ENCODE measurements around the gene FOXC1.
A peak's percentile ranks its signal among the peaks of the same experiment; 100 is the strongest.

Gene FOXC1

DNA sequence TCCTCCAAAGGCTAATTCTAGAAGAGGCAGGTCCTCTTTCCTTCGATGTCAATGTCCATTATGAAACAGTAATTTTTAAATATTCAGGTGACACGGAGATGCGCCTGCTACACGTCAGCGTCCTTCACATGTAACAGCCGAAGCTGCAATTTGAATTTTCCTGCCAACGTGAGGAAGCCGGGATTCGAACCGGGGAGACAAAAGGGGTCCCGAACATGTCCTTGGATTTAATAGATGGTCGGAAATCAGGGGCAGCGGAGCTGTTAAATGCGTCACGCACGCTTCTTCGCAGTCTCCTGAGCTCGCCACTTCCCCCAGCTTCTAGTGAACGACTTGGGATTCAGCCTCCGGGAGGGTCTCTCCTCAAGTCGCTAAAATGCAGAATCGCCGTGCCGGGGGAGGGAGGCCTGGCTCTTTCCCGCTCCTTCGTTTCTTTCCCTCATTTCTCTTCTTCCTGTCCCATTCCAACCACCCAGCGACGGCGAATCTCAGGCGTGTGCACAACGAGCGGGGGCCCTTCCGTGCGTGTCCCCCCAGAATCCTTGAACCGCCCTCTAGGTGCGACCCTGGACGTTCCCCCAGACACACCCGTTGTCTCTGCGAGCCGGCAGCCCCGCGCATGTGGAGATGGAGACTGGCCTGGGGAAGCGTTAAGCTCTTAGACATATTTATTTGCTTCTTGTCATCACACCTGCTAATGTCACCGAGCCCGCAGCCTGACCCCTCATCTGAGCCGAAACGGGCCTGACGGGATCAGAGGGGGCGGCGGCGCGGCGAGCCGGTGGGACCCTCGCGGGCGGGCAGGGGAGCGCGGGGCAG lies 1.3 kb upstream of the FOXC1 start:
- H3K4me3 ChIP-seq (ENCODE audit: low read depth, low read length): no peak overlapping the region
- no peak for DNase-seq (ENCODE audit: low read depth)

DNA sequence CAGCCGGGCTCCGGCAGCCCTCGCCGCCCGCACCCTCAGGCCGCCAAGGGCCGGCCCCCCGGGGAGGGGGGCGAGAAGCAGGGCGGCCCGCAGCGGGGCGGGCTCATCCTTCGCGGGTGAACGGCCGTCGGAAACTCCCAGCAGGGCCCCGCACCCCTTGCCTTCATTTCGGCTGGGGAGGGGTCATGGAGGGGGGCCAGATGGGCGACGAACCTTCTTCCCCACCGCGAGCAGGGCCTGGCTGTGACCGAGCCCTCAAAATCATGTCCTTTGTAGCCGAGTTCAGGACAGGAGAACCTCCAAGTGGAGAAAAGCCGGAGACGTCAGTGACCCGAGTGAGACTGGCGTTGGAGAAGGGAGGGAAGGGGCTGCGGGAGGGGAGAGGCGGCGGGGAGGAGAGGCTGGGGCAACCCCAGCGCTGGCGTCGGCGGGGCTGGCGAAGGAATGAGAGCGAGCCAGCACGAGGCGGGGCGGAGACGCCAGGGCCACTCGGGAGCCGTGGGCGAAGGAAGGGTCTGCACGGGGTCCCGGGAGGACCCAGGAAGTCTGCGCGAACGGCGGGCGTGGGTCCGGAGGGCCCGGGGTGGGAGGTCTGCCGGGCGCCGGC lies 571 bp upstream of the FOXC1 start:
- no peak for DNase-seq (ENCODE audit: low read depth)
- H3K4me3 ChIP-seq (ENCODE audit: low read depth, low read length): peak overlapping the region; percentile 46

DNA sequence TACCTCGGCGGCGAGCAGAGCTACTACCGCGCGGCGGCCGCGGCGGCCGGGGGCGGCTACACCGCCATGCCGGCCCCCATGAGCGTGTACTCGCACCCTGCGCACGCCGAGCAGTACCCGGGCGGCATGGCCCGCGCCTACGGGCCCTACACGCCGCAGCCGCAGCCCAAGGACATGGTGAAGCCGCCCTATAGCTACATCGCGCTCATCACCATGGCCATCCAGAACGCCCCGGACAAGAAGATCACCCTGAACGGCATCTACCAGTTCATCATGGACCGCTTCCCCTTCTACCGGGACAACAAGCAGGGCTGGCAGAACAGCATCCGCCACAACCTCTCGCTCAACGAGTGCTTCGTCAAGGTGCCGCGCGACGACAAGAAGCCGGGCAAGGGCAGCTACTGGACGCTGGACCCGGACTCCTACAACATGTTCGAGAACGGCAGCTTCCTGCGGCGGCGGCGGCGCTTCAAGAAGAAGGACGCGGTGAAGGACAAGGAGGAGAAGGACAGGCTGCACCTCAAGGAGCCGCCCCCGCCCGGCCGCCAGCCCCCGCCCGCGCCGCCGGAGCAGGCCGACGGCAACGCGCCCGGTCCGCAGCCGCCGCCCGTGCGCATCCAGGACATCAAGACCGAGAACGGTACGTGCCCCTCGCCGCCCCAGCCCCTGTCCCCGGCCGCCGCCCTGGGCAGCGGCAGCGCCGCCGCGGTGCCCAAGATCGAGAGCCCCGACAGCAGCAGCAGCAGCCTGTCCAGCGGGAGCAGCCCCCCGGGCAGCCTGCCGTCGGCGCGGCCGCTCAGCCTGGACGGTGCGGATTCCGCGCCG lies 994 bp downstream of the FOXC1 start:
- H3K4me3 ChIP-seq (ENCODE audit: low read depth, low read length): peak overlapping the region; percentile 61
- no peak for DNase-seq (ENCODE audit: low read depth)

DNA sequence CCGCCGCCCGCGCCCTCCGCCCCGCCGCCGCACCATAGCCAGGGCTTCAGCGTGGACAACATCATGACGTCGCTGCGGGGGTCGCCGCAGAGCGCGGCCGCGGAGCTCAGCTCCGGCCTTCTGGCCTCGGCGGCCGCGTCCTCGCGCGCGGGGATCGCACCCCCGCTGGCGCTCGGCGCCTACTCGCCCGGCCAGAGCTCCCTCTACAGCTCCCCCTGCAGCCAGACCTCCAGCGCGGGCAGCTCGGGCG lies 1.5 kb downstream of the FOXC1 start:
- peak overlapping the region; percentile 61 for H3K4me3 ChIP-seq (ENCODE audit: low read depth, low read length)
- no peak for DNase-seq (ENCODE audit: low read depth)

DNA sequence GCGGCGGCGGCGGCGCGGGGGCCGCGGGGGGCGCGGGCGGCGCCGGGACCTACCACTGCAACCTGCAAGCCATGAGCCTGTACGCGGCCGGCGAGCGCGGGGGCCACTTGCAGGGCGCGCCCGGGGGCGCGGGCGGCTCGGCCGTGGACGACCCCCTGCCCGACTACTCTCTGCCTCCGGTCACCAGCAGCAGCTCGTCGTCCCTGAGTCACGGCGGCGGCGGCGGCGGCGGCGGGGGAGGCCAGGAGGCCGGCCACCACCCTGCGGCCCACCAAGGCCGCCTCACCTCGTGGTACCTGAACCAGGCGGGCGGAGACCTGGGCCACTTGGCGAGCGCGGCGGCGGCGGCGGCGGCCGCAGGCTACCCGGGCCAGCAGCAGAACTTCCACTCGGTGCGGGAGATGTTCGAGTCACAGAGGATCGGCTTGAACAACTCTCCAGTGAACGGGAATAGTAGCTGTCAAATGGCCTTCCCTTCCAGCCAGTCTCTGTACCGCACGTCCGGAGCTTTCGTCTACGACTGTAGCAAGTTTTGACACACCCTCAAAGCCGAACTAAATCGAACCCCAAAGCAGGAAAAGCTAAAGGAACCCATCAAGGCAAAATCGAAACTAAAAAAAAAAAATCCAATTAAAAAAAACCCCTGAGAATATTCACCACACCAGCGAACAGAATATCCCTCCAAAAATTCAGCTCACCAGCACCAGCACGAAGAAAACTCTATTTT lies 2.0 kb downstream of the FOXC1 start:
- peak overlapping the region; percentile 61 for H3K4me3 ChIP-seq (ENCODE audit: low read depth, low read length)
- no peak for DNase-seq (ENCODE audit: low read depth)

DNA sequence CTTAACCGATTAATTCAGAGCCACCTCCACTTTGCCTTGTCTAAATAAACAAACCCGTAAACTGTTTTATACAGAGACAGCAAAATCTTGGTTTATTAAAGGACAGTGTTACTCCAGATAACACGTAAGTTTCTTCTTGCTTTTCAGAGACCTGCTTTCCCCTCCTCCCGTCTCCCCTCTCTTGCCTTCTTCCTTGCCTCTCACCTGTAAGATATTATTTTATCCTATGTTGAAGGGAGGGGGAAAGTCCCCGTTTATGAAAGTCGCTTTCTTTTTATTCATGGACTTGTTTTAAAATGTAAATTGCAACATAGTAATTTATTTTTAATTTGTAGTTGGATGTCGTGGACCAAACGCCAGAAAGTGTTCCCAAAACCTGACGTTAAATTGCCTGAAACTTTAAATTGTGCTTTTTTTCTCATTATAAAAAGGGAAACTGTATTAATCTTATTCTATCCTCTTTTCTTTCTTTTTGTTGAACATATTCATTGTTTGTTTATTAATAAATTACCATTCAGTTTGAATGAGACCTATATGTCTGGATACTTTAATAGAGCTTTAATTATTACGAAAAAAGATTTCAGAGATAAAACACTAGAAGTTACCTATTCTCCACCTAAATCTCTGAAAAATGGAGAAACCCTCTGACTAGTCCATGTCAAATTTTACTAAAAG lies 2.7 kb downstream of the FOXC1 start:
- H3K4me3 ChIP-seq (ENCODE audit: low read depth, low read length): peak overlapping the region; percentile 61
- no peak for DNase-seq (ENCODE audit: low read depth)

DNA sequence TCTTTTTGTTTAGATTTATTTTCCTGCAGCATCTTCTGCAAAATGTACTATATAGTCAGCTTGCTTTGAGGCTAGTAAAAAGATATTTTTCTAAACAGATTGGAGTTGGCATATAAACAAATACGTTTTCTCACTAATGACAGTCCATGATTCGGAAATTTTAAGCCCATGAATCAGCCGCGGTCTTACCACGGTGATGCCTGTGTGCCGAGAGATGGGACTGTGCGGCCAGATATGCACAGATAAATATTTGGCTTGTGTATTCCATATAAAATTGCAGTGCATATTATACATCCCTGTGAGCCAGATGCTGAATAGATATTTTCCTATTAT lies 3.2 kb downstream of the FOXC1 start:
- H3K4me3 ChIP-seq (ENCODE audit: low read depth, low read length): peak overlapping the region; percentile 61
- DNase-seq (ENCODE audit: low read depth): no peak

DNA sequence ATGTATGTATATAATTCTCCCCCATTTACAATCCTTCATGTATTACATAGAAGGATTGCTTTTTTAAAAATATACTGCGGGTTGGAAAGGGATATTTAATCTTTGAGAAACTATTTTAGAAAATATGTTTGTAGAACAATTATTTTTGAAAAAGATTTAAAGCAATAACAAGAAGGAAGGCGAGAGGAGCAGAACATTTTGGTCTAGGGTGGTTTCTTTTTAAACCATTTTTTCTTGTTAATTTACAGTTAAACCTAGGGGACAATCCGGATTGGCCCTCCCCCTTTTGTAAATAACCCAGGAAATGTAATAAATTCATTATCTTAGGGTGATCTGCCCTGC lies 3.6 kb downstream of the FOXC1 start:
- no peak for DNase-seq (ENCODE audit: low read depth)
- H3K4me3 ChIP-seq (ENCODE audit: low read depth, low read length): peak overlapping the region; percentile 61

DNA sequence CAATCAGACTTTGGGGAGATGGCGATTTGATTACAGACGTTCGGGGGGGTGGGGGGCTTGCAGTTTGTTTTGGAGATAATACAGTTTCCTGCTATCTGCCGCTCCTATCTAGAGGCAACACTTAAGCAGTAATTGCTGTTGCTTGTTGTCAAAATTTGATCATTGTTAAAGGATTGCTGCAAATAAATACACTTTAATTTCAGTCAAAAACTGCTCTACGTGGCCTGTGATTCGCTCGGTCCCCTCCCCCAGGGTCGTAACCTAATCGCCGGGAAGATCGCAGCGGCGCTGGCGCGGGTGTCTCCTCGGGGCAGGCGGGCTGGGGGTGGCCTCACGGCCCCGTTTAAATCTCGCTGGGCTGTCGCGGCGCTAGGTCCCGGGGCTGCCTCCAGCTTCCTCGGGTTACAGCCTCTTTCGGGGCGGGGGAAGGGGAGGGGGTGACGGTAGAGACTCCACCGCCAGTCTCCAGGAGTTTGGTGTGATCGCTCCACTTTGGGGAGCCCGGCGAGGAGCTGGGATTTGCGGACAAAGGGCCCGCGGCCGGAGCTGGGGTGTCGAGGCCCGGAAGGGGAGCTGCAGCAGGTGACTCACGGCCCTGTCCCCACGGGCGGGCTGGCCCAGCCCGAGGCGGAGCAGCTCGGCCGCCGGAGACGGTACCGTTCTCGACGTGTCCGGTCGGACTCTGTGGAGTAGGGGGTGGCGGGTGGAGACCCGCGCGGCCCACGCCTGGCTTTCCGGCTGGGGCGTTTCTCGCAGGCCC lies 4.2 kb downstream of the FOXC1 start:
- DNase-seq (ENCODE audit: low read depth): no peak
- peak overlapping the region; percentile 61 for H3K4me3 ChIP-seq (ENCODE audit: low read depth, low read length)

DNA sequence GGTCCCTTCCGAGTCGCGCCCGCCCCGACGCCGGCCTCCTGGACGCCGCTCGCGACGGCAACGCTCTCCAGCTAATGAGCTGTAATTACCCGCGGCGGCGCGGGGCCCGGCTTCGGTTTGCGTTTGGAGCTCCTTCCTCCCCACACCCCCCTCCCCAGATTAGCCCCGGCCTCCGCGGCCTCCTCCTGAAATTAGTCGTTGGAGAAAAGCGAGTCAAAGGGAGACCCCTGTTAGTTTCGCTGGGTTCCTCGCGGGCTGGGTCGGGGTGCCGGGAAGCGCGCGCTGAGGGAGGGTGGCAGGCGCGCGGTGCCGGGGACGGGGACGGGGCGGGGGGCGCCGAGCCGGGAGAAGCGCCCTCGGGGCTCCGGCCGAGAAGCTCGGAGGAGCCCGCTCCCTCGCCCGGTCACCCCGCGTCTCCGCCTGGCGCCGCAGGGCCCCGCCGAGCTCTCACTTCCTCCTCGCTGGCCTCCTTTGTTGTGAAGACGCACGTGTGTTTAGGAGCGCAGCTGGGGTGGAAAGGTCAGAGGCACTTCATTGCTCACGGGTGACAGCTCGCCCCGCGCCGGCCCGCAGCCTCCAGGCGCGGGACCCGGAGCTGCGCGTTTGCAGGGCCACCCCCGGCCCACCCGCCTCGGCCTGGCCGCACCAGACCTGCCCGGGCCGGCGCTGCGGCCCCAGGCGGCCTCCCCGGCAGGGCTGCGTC lies 4.9 kb downstream of the FOXC1 start:
- no peak for DNase-seq (ENCODE audit: low read depth)
- peak overlapping the region; percentile 61 for H3K4me3 ChIP-seq (ENCODE audit: low read depth, low read length)

DNA sequence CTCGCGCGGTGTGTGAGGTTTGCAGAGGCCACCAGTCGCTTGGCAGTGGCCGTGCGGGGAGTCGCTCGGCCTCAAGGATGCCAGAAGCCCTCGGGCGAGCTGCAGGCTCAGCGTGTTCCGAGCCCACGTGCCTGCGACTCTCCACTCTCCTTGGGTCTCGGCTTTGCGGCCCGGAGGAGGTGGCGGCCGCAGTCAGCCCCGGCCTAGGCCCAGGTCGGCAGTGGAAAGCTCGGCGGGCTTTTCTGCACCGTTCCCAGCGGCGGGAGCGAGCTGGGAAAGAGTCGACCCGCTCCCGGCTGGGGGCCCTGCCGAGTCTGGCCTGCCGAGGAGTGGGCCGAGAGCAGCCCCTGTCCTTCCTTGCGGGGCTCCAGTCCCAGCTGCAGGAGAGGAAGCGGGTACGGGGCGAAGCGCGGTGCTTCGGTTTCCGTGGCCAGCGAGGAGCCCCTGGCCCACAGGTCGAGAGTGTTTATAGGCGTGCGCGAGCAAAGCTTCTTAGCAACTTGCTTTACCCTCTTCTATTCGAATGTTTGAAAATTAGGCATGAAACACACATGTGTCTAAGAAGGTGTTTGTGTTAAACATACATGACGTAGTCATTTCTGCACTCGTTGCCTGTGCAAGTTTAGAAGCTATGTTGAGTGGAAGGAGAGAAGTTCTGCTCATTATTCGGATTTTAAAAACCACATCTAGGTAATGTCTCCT lies 5.6 kb downstream of the FOXC1 start:
- H3K4me3 ChIP-seq (ENCODE audit: low read depth, low read length): peak overlapping the region; percentile 18
- no peak for DNase-seq (ENCODE audit: low read depth)

DNA sequence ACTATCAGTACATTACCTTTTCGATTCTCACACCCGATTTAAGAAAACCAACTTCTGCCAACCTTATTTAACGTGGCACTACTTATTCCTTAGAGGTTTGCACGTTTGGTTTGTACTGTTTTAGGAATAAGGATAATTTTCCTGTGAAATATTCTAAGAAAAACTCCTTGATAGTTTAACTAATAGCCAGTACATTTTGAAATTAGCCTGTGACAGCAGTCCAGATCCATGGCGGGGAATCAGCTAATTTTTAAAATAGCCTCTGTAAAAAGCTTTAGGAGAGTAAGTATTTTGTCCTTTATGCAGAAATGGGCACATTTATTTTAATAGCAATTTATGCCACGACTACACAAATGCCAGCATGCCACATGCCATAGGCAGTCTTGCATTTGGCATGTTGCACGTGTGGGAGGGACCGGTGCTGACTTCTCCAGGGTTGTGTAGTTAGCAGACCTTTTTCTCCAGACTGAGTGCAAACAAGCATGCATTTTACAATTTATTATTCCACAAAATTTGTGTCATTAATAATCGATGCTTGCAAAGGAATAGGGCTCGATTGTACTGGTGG lies 6.2 kb downstream of the FOXC1 start:
- DNase-seq (ENCODE audit: low read depth): no peak
- H3K4me3 ChIP-seq (ENCODE audit: low read depth, low read length): no peak overlapping the region

DNA sequence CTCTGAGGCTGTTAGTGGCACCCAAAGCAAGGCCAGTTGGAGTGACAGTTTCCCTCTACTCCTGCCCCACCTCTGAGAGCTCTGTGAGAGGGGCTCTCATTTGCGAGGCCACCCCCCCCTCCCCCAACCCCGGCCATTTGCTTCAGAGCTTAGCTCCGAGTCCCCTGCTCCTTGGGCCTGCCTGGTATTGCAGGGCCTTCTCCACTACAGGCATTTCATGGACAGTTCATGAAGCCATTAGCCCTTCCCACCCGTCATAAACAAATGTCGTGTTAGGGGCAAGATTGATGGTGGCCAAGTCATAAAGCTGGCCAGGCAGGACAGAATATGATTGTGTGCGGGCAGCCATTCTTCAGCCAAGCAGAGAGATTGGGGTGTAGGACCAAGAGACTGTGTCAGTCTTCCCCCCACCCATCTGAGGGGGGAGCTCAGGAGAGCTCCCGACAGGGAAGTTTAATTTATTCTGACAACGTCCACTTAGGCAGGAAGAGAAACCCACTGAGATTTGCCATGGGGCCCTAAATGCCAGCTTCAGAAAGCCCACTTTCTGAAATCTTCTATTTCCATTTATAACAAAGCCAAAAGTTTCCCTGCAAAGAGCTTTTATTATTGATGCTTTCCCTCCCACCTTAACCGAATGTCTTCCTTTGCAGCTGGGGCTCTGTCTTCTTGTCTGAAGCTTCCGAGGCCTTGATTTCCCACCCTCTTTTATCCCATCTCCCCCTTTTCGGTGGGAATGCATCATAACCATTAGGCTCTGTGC lies 7.2 kb downstream of the FOXC1 start:
- DNase-seq (ENCODE audit: low read depth): no peak
- no peak overlapping the region for H3K4me3 ChIP-seq (ENCODE audit: low read depth, low read length)

DNA sequence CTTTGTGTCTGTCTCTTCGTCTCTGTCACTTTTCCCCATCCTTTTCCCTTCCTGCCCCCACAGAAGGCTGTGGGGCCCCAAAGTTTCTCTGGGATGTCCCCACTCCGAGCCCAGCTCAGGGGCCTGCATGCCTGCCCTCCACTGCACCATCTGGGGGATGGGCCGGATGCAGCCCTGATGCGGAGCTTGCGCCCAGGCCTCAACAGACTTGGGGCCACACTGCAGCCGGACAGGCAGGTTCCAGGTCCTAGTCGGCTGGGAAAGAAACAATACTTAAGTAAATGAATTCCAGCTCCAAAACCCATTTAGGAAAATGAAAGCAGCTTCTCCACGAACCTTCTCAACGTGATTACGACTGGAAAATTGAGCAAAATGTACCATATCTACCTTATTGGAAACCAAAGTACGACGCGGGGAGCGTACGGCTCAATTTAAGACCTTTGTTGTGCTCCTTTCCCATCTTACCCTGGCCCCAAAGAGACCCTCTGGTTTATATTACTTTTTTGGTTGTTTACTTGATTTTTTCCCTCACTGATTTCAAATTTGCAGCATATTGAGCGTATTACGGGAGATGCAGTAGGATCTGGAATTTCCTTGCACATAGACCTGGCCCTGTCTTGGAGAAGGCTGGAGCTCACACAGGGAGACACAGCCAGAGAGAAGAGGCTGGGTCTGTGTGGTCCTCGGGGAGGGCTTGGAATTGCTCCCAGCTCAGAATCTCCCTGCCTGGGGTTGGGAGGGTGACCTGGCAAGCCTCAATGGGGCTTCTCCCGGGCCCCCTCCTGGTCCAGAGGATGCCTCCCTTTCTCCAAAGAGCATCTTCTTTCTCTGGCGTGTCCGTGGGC lies 8.0 kb downstream of the FOXC1 start:
- H3K4me3 ChIP-seq (ENCODE audit: low read depth, low read length): no peak overlapping the region
- no peak for DNase-seq (ENCODE audit: low read depth)

DNA sequence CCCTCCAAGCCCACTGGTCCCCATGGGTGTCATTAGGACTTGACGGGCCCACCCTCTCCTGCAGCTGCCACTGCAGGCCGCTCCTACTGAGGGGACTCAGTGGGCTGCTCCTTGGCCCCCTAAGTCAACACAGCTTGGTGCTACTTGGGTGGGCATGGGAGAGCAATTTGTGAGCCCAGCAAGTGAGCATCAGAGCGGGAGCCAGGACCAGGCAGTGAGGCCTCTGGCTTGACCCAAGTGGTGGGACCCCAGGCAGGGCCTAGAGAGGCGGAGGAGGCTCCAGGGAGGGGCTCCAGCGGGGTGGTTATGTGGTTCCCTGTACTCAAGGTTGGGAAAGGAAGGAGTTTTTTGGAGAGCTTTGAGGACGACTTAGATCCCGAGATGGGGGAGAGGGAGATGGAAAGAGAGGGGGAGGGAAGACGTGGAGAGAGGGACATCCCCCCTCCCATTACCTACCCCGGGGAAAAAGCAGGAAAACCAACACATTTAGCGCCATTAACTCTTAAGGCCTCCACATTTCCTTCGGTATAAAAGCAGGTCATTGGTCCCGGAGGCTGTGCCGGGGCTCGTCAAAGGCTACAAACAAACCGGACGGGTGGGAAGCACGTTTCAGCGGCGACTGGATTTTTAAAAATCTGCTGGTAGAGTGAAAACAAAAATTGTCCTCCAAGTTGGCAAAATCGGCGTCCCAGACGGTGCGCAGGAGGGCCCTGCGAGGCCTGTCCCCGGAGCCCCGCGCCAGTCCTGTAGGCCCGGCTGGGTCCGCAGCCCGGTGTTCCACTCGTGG lies 8.8 kb downstream of the FOXC1 start:
- no peak overlapping the region for H3K4me3 ChIP-seq (ENCODE audit: low read depth, low read length)
- DNase-seq (ENCODE audit: low read depth): no peak

Data from skeletal muscle cell (primary cell).